OCI-LY7 (cell line): Measurements from ENCODE around the gene TMEM256.

Source experiments
- EZH2phosphoT487 ChIP-seq: fragments of 200-600 bp; sonication (generic); IDR thresholded peaks from 2 replicates; pipeline ENCODE4 v1.6.1; 2018; ENCODE audit warnings: low read depth, borderline replicate concordance, mild to moderate bottlenecking, mixed run types, antibody characterized with exemption, low read length, moderate library complexity, mixed read lengths
- TF ChIP-seq, protein P1 (sequence below): fragments of 200-600 bp; sonication (generic); conservative IDR thresholded peaks from 2 replicates; pipeline ENCODE4 v1.5.1; 2014; ENCODE audit warnings: mild to moderate bottlenecking, antibody characterized with exemption, low read length, moderate library complexity, mixed read lengths

DNA sequence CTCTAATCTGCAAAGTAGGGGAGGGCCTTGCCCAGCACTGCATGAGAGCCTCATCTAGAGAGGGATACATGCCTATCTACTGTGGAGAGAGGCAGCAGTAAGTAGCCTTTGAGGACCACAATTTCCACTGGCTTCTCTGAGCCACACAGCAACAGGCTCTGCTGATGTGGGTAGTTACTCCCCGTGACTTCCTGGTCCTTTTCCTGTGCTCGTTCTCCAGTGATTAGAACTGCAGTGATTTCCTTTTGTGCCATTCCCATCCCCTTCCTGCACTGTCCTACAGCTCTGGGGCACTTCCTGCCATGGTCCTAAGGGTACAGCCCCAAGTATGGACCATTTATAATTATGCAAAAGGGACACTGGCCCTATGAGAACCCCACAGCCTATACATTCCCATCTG lies 12.6 kb downstream of the TMEM256 start:
- TF ChIP-seq, protein P1, sequence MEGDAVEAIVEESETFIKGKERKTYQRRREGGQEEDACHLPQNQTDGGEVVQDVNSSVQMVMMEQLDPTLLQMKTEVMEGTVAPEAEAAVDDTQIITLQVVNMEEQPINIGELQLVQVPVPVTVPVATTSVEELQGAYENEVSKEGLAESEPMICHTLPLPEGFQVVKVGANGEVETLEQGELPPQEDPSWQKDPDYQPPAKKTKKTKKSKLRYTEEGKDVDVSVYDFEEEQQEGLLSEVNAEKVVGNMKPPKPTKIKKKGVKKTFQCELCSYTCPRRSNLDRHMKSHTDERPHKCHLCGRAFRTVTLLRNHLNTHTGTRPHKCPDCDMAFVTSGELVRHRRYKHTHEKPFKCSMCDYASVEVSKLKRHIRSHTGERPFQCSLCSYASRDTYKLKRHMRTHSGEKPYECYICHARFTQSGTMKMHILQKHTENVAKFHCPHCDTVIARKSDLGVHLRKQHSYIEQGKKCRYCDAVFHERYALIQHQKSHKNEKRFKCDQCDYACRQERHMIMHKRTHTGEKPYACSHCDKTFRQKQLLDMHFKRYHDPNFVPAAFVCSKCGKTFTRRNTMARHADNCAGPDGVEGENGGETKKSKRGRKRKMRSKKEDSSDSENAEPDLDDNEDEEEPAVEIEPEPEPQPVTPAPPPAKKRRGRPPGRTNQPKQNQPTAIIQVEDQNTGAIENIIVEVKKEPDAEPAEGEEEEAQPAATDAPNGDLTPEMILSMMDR = no peak
- TF ChIP-seq EZH2phosphoT487 = no peak
